Skeletal muscle tissue (tissue), 4 donors: ENCODE measurements around the gene TUSC2. TPM values are rescaled to one million over a fixed set of nuclear protein-coding genes. Genes with fewer than 3 reads are reported as not detected.

Experiments
- H3K27ac ChIP-seq: one replicate; pipeline ENCODE4 v1.7.0; 2013; ENCODE audit warnings: mild to moderate bottlenecking, low read depth, low read length, inconsistent platforms
- H3K27me3 ChIP-seq, 3 donors: one replicate each; pipeline ENCODE4 v1.7.0; 2013; ENCODE audit warnings: low read length in 3 of 3; ENCODE audit not compliant: control insufficient read depth in 3 of 3, insufficient read depth in 3 of 3
- H3K36me3 ChIP-seq, 3 donors: one replicate each; pipeline ENCODE4 v1.7.0; 2013; ENCODE audit warnings: low read length in 3 of 3; ENCODE audit not compliant: control insufficient read depth in 3 of 3, insufficient read depth in 3 of 3
- H3K4me1 ChIP-seq, 3 donors: one replicate each; pipeline ENCODE4 v1.7.0; 2013; ENCODE audit warnings: low read length in 3 of 3, mild to moderate bottlenecking in 3 of 3; ENCODE audit not compliant: control insufficient read depth in 3 of 3, insufficient read depth in 3 of 3
- H3K4me3 ChIP-seq, 3 donors: one replicate each; pipeline ENCODE4 v1.7.0; 2013; ENCODE audit warnings: low read length in 3 of 3
- H3K9ac ChIP-seq, 3 donors: one replicate each; pipeline ENCODE4 v1.7.0; 2013; ENCODE audit warnings: low read length in 3 of 3, mild to moderate bottlenecking in 3 of 3, moderate library complexity in 2 of 3, low read depth in 1 of 3
- H3K9me3 ChIP-seq, 3 donors: one replicate each; pipeline ENCODE4 v1.7.0; 2013; ENCODE audit warnings: low read length in 3 of 3; ENCODE audit not compliant: control insufficient read depth in 3 of 3
- total RNA-seq: library from RNA; depleted of rRNA; stranded (reverse); fragments of >200 nt; gene quantifications from one replicate; pipeline ENCODE4 v1.2.3, GENCODE V29; 2014
- donor health status: Osteomylitis.

TUSC2 gene, protein sequence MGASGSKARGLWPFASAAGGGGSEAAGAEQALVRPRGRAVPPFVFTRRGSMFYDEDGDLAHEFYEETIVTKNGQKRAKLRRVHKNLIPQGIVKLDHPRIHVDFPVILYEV
- total RNA-seq, result 7.8 TPM

DNA sequence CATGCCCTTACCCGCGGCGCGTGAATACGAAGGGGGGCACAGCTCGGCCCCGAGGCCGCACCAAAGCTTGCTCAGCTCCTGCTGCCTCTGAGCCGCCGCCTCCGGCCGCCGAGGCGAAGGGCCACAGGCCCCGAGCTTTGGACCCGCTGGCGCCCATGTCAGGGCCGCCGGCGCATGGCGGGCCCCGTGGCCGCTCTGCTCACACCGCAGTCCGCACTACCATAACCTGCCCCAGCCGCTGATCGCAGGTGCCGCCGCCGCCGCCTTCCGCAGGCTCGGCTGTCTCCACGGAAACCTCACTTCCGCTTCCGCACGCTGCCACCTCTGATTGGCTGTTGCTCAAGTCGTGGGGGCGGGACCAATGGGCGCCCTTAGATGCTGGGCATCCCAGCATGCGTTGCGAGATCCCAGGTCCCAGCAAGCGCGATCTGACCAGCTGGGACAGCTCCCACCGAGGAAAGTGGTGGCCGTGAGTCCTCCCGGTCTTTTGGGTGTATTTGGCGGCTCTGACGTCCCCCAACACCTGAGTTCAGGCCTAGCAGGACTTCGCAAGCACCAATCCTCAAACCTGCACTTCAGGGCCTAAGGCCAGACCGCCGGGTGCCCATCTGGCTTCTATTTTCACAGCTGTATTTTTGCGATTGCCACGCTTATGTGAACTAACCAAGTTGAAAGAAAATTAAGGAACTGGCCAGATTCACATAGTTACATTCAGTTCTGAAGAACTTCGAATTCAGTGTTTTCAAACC, at the start of gene TUSC2:
TUSC2 (minus strand) TSS at position 281 of the 749 bp plus-strand sequence; CDS start at position 157, 124 bp downstream.
- no peaks in the 10 kb centered on the region for H3K9me3 ChIP-seq
- peaks cover 23 to 45% (median 40%) of the 10 kb centered on the region in 3 donors for H3K4me1 ChIP-seq
- no peaks in the 10 kb centered on the region for H3K27me3 ChIP-seq
- peak within 1 kb of the TSS; percentile 84 to 92 (median 87) for H3K4me3 ChIP-seq
- H3K36me3 ChIP-seq, result peaks cover 31 to 41% (median 40%) of the 10 kb centered on the region in 3 donors
- H3K27ac ChIP-seq, result peak within 1 kb of the TSS; percentile 82
- H3K9ac ChIP-seq, result peak within 1 kb of the TSS; percentile 94 to 97 (median 95)

DNA sequence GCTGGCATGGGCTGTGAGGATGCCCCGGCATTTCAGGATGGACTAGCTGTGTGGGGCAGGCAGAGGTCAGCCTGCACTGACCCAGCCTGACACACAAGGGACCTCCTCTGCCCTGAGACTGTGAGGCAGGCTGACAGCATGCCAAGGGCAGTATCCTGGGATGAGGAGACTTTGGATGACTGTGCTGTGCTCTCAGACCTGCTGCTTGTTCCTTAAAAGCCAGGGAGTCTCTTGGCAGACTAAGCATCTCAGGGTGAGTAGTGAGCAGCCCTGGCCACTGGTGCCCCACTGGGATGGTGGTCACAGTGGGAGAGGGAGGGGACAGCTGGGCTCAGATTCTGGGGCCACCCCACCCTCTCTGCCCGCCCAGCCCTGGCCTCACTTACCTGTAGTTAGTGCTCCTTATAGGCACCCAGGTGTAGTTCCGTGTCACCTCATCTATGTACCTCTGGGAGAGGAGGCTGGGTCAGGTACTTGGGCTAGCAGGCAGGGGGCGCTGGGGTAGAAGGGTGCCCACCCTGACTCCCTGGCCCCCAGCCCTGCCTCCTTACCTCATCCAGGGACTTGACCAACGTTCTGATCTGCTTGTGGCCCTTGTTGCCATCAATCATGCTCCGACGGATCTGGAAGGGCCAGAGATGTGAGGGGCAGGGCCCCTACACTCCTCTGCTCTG, 47.4 kb upstream of the TUSC2 start:
- H3K36me3 ChIP-seq, result no peaks in the 10 kb centered on the region
- no peaks in the 10 kb centered on the region for H3K9me3 ChIP-seq
- H3K4me1 ChIP-seq, result no peaks in the 10 kb centered on the region
- no peak overlapping the region for H3K27ac ChIP-seq
- peaks cover 0 to 9% (median 3%) of the 10 kb centered on the region in 3 donors for H3K27me3 ChIP-seq
- no peak overlapping the region for H3K9ac ChIP-seq
- H3K4me3 ChIP-seq, result no peak overlapping the region

DNA sequence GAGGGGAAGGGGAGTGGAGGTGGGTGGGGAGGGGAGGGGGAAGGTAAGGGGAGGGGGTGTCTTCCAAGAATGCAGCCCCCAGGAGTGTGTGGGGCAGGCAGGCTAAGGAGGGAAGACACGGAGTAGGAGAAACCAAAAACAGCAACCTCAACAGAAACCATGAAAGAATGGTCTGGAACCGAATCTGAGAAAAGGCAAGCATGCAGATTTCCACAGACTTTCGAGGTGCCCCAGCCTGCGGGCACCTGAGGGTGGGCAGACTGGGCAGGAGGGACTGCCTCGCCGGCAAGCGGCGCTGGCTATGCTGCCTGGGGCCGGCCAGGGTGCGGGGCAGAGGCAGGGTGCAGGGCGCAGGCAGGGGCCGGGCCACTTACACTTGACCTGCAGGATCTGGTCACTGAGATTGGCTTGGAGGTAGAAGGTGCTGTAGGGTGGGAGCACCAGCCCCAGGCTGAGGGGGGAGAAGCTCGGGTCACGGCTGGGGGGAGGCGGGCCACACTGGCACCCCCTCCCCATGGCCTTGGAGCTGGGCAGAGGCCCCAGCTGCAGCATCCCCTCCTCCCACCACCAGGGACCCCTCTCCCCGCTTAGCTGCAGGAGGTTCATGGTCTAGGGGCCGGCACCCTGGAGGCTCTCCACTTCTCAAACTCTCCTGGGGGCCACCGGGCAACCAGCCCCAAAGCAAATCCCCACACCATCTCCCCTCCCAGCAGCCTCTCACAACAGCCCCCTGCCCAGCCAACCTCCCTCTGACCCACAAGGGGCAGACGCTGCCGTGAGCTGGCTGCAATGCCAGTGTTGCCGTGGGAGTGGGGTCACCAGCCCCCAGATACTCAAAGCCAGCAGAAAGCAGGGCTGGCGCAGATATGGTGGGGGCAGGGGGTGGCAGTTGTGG, 46.6 kb upstream of the TUSC2 start:
- no peaks in the 10 kb centered on the region for H3K9me3 ChIP-seq
- no peaks in the 10 kb centered on the region for H3K4me1 ChIP-seq
- H3K9ac ChIP-seq, result no peak overlapping the region
- no peaks in the 10 kb centered on the region for H3K36me3 ChIP-seq
- H3K27me3 ChIP-seq, result peaks cover 0 to 9% (median 3%) of the 10 kb centered on the region in 3 donors
- no peak overlapping the region for H3K27ac ChIP-seq
- H3K4me3 ChIP-seq, result no peak overlapping the region

DNA sequence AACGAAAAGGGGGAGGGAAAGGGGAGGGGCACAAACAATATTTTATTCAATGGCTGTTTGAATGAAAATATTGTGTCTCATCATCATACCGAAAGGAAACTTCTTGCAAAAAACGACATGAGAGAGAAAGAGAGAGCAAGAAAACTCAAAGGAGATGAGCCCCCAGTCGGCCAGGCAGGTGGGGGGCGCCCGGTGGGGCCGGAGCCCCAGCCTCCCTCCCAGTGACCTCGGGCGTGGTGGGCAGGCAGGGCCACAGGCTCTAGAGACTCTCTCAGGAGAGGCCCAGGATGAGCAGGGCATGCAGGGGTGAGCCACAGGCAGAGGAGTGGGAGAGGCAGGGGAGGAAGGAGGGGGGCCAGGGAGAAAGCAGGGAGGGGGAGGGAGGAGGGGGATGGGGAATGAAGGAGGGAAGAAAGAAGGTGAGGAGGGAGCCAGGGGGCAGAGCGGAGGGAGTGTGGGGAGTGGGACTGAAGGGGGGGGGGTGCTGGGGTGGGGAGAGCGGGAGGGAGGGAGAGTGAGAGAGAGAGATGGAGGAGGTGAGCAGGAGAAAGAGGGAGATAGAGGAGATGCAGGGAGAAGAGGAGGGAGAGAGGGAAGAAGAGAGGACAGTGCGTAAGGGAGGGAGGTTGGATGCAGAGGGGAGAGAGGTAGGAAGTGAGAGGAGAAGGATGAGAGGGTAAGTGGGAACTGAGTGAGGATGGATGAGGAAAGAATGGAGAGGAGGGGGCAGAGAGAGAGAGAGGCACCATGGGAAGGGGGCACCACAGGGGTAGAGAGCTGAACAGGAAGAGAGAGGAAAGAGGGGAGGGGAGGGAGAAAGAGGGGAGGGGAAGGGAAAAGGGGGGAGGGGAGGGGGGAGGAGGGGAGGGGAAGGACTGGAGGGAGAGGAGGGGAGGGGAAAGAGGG, 45.4 kb upstream of the TUSC2 start:
- Histone ChIP-seq H3K27me3 (peaks cover 0 to 9% (median 8%) of the 10 kb centered on the region in 3 donors), H3K36me3 (no peaks in the 10 kb centered on the region), H3K9ac (no peak overlapping the region), H3K4me3 (no peak overlapping the region), H3K4me1 (no peaks in the 10 kb centered on the region), H3K27ac (no peak overlapping the region), H3K9me3 (no peaks in the 10 kb centered on the region)

DNA sequence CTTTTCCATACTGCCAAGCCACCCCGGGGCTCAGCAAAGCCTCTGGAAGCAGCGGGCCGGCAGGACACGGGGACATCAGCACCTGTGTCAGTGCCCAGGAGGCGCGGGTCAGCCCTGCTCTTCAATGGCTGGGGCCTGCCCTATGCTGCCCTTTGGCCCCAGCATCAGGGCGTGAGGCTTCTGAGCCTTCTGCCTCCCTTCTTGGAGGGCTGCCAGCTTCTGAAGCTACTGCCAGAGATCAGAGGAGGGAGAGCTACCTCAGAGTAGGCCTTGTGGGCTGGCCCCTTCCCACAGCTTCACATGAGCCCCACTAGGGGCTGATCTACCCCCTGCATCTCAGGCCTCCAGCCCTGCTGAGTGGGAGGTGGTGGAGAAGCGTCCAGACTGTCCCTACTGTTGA, 44.3 kb upstream of the TUSC2 start:
- no peaks in the 10 kb centered on the region for H3K4me1 ChIP-seq
- peak overlapping the region in 1 of 3 donors; percentile 6 for H3K9ac ChIP-seq
- no peak overlapping the region for H3K27ac ChIP-seq
- no peaks in the 10 kb centered on the region for H3K9me3 ChIP-seq
- H3K27me3 ChIP-seq, result peaks cover 0 to 9% (median 8%) of the 10 kb centered on the region in 3 donors
- H3K36me3 ChIP-seq, result no peaks in the 10 kb centered on the region
- H3K4me3 ChIP-seq, result no peak overlapping the region

- no peaks in the 10 kb centered on the region for H3K4me1 ChIP-seq
- H3K27me3 ChIP-seq, result peaks cover 0 to 9% (median 8%) of the 10 kb centered on the region in 3 donors
- H3K27ac ChIP-seq, result no peak overlapping the region
- no peaks in the 10 kb centered on the region for H3K9me3 ChIP-seq
- no peak overlapping the region for H3K9ac ChIP-seq
- no peaks in the 10 kb centered on the region for H3K36me3 ChIP-seq
- H3K4me3 ChIP-seq, result no peak overlapping the region
Measured at GRCh38 chr3:50371133-50371685, 43.2 kb upstream of the TUSC2 start.

DNA sequence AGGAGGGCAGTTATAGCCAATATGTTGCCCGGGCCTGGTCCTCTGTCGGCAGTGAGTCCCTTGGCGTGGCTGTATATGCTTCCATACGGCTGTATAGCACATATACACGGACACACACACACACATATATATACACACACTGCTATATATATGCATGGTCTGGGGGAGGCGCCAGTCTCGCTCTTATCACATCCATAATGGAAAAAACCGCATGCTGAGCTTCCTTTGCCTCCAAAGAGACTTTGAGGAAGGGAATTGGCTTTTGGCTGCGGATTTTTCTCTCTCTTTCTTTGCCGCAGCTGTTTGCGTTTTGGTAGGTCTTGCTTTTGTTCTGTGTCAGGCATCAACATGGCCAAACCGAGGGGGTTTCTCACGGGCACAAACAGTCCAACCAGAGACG, 42.6 kb upstream of the TUSC2 start:
- Histone ChIP-seq H3K36me3 (no peaks in the 10 kb centered on the region), H3K27me3 (peaks cover 0 to 9% (median 8%) of the 10 kb centered on the region in 3 donors), H3K4me1 (peaks cover 0 to 3% (median under 1%) of the 10 kb centered on the region in 3 donors), H3K9ac (no peak overlapping the region), H3K9me3 (no peaks in the 10 kb centered on the region), H3K27ac (no peak overlapping the region), H3K4me3 (no peak overlapping the region)

- no peak overlapping the region for H3K4me3 ChIP-seq
- H3K36me3 ChIP-seq, result no peaks in the 10 kb centered on the region
- H3K27me3 ChIP-seq, result peaks cover 0 to 9% (median 8%) of the 10 kb centered on the region in 3 donors
- H3K4me1 ChIP-seq, result peaks cover 0 to 14% (median 11%) of the 10 kb centered on the region in 3 donors
- no peak overlapping the region for H3K27ac ChIP-seq
- H3K9me3 ChIP-seq, result no peaks in the 10 kb centered on the region
- H3K9ac ChIP-seq, result no peak overlapping the region
Measured at GRCh38 chr3:50369012-50369670, 41.1 kb upstream of the TUSC2 start.
